GM12878 (cell line): ENCODE data around the gene ERP44. TPM values are rescaled to one million over a fixed set of nuclear protein-coding genes. Genes with fewer than 3 reads are reported as not detected.

Experiments
- ATAC-seq: fragments of 200-7000 bp; cut with Tn5 transposase; 3 replicates; pipeline ENCODE4 v1.9.1; 2020; ENCODE audit warnings: mild to moderate bottlenecking, moderate library complexity
- BruUV-seq: library from RNA; stranded (reverse); fragments of 400-500 nt; replicated peaks from 2 replicates; lab custom pipeline; 2021; lab: Mats Ljungman, UMichigan
- CTCF ChIA-PET: fragments of 300-600 bp; sonication (Branson Sonifier 250); formaldehyde crosslinking; extraction: SDS; loops from one replicate; lab custom pipeline; 2021; ENCODE audit warnings: inconsistent platforms; lab: Yijun Ruan, JAX
- POLR2A ChIA-PET: fragments of 350-600 bp; formaldehyde crosslinking; extraction: SDS; loops from one replicate; lab custom pipeline; 2021; ENCODE audit warnings: inconsistent platforms; lab: Charles Lee
- RAD21 ChIA-PET: fragments of 300-600 bp; sonication (Branson Sonifier 250); formaldehyde crosslinking; loops from one replicate; lab custom pipeline; 2023; ENCODE audit warnings: antibody characterized with exemption; ENCODE audit not compliant: unreplicated experiment; lab: Charles Lee
- SMC1A ChIA-PET: fragments of 300-600 bp; sonication (Branson Sonifier 250); formaldehyde crosslinking; loops from one replicate; lab custom pipeline; 2023; ENCODE audit not compliant: unreplicated experiment, uncharacterized antibody; lab: Charles Lee
- DNase-seq: peaks from one replicate; pipeline ENCODE4 v3.0.0-alpha.2; 2011; ENCODE audit warnings: low read depth, low spot score
- FAIRE-seq: peaks from 3 replicates; lab custom pipeline; 2011; peaks lifted over from hg19 to GRCh38; lab: Jason Lieb, UNC
- H2AFZ ChIP-seq: 2 replicates; pipeline ENCODE4 v1.6.0; 2011; ENCODE audit warnings: low read depth, low read length, control low read depth; ENCODE audit not compliant: control insufficient read depth
- H3K27ac ChIP-seq: 2 replicates; pipeline ENCODE4 v1.5.1; 2011; ENCODE audit warnings: control low read depth; ENCODE audit not compliant: control insufficient read depth, insufficient read depth
- H3K27me3 ChIP-seq, 2 experiments: replicated peaks in 1 of 2; 2 replicates each; pipeline versions ENCODE4 v1.6.0 to v1.6.1; 2011; ENCODE audit warnings: low read length in 1 of 2; ENCODE audit not compliant: control insufficient read depth in 2 of 2, insufficient read depth in 2 of 2
- H3K36me3 ChIP-seq, 2 experiments: 2 replicates each; pipeline ENCODE4 v1.5.1; 2011; ENCODE audit warnings: low read length in 1 of 2; ENCODE audit not compliant: control insufficient read depth in 2 of 2, insufficient read depth in 2 of 2
- H3K4me1 ChIP-seq: 2 replicates; pipeline ENCODE4 v1.6.1; 2011; ENCODE audit warnings: mild to moderate bottlenecking, low read length, moderate library complexity, mixed read lengths; ENCODE audit not compliant: control insufficient read depth, insufficient read depth
- H3K4me2 ChIP-seq: 2 replicates; pipeline ENCODE4 v1.6.0; 2011; ENCODE audit warnings: control low read depth; ENCODE audit not compliant: control insufficient read depth, insufficient read depth
- H3K4me3 ChIP-seq: fragments of 200-600 bp; sonication (generic); 2 replicates; pipeline ENCODE4 v1.5.1; 2016
- H3K79me2 ChIP-seq: 2 replicates; pipeline ENCODE4 v1.6.0; 2011; ENCODE audit warnings: low read length; ENCODE audit not compliant: control insufficient read depth, insufficient read depth
- H3K9ac ChIP-seq: 2 replicates; pipeline ENCODE4 v1.8.0; 2011; ENCODE audit warnings: low read length, control low read depth, mixed read lengths; ENCODE audit not compliant: control insufficient read depth, insufficient read depth
- H3K9me3 ChIP-seq: replicated peaks from 3 replicates; pipeline ENCODE4 v1.5.1; 2011; ENCODE audit warnings: mild to moderate bottlenecking, low read length; ENCODE audit not compliant: control insufficient read depth, insufficient read depth
- H4K20me1 ChIP-seq: 2 replicates; pipeline ENCODE4 v1.6.0; 2011; ENCODE audit not compliant: control insufficient read depth, insufficient read depth
- CBX3 ChIP-seq: fragments of 200-600 bp; sonication (generic); IDR thresholded peaks from 2 replicates; pipeline ENCODE4 v1.6.1; 2016; ENCODE audit warnings: low read depth, borderline replicate concordance
- CHD1 ChIP-seq: IDR thresholded peaks from 2 replicates; pipeline ENCODE4 v1.6.1; 2012; ENCODE audit warnings: low read depth, low read length, improper control_type of control experiment
- FOS ChIP-seq: IDR thresholded peaks from 3 replicates; pipeline ENCODE4 v1.6.1; 2011; ENCODE audit warnings: borderline replicate concordance; ENCODE audit not compliant: insufficient read length; ENCODE audit errors: extremely low read depth
- HCFC1 ChIP-seq: fragments of 150-350 bp; IDR thresholded peaks from 2 replicates; pipeline ENCODE4 v1.6.1; 2014; ENCODE audit warnings: low read length
- IRF4 ChIP-seq: IDR thresholded peaks from 2 replicates; pipeline ENCODE4 v1.6.1; 2011; ENCODE audit warnings: low read depth, low read length
- IRF5 ChIP-seq: fragments of 450-650 bp; IDR thresholded peaks from 2 replicates; pipeline ENCODE4 v1.6.1; 2017; ENCODE audit warnings: borderline replicate concordance
- KAT2A ChIP-seq: conservative IDR thresholded peaks from 2 replicates; pipeline ENCODE4 v1.6.1; 2011; ENCODE audit warnings: low read depth, low read length; ENCODE audit not compliant: control insufficient read depth
- KDM1A ChIP-seq: fragments of 200-600 bp; sonication (generic); IDR thresholded peaks from 2 replicates; pipeline ENCODE4 v1.6.1; 2016; ENCODE audit warnings: borderline replicate concordance
- NFXL1 ChIP-seq: fragments of 450-650 bp; IDR thresholded peaks from 2 replicates; pipeline ENCODE4 v1.6.1; 2017; ENCODE audit warnings: antibody characterized with exemption, mild to moderate bottlenecking, borderline replicate concordance
- RBBP5 ChIP-seq: fragments of 200-600 bp; sonication (generic); conservative IDR thresholded peaks from 2 replicates; pipeline ENCODE4 v1.6.1; 2016
- SIN3A ChIP-seq: IDR thresholded peaks from 2 replicates; pipeline ENCODE4 v1.6.1; 2012; ENCODE audit warnings: low read depth, low read length, improper control_type of control experiment
- SMARCA5 ChIP-seq: fragments of 450-650 bp; IDR thresholded peaks from 2 replicates; pipeline ENCODE4 v1.6.1; 2017; ENCODE audit warnings: mild to moderate bottlenecking
- TBL1XR1 ChIP-seq: IDR thresholded peaks from 2 replicates; pipeline ENCODE4 v1.6.1; 2012; ENCODE audit warnings: low read depth, low read length, improper control_type of control experiment
- ZBED1 ChIP-seq: IDR thresholded peaks from 2 replicates; pipeline ENCODE4 v1.6.1; 2016; ENCODE audit warnings: borderline replicate concordance
- ZBTB4 ChIP-seq: fragments of 450-650 bp; formaldehyde crosslinking; IDR thresholded peaks from 2 replicates; pipeline ENCODE4 v1.4.0; 2022; ENCODE audit warnings: mild to moderate bottlenecking, moderate library complexity
- ZNF24 ChIP-seq: fragments of 450-650 bp; IDR thresholded peaks from 2 replicates; pipeline ENCODE4 v1.6.1; 2017; ENCODE audit warnings: antibody characterized with exemption, mild to moderate bottlenecking
- ZNF687 ChIP-seq: fragments of 450-650 bp; IDR thresholded peaks from 2 replicates; pipeline ENCODE4 v1.6.1; 2017; ENCODE audit warnings: mild to moderate bottlenecking, moderate library complexity
- WGBS: methylation state at CpG from one replicate; pipeline ENCODE4 v1.1.6; 2016; ENCODE audit warnings: low lambda C conversion rate; ENCODE audit not compliant: insufficient replicate concordance, insufficient coverage; ENCODE audit errors: missing lambda C conversion rate; 5-methylcytosine and 5-hydroxymethylcytosine counted together
- in situ Hi-C: fragments of 300-500 bp; cut with MboI; formaldehyde crosslinking; loops from 9 replicates; pipeline ENCODE4 v1.14.3; 2018; ENCODE audit warnings: mixed read lengths
- intact Hi-C: fragments of 100-400 bp; cut with micrococcal nuclease; formaldehyde crosslinking; loops from one replicate; pipeline ENCODE4 v1.14.2; 2022; ENCODE audit not compliant: unreplicated experiment
- polyA plus RNA-seq, 11 experiments: library from polyadenylated mRNA; depleted of rRNA in 4 of 11; unstranded in 6 of 11; stranded (reverse) in 5 of 11; fragments of >200 nt; fragmentation: Nextera tagmentation in 4 of 11; fragmentation: Illumina TruSeq in 1 of 11; extraction: Ambion mirVana in 4 of 11; extraction: Trizol in 1 of 11; gene quantifications; 1 replicate in 1 of 11; 2 replicates in 10 of 11; pipeline versions ENCODE4 v1.2.1 to v1.2.3, GENCODE V29; 2011 to 2016; ENCODE audit warnings: inconsistent platforms in 2 of 11, missing spikeins in 2 of 11, low read depth in 1 of 11
- total RNA-seq, 4 experiments: library from RNA; depleted of rRNA in 3 of 4; stranded (reverse); fragments of >200 nt in 3 of 4; fragmentation: Illumina TruSeq in 1 of 4; extraction: Trizol in 1 of 4; gene quantifications; 2 replicates each; pipeline versions ENCODE4 v1.2.1 to v1.2.3, GENCODE V29; 2013 to 2021

Gene ERP44
- total and polyA plus RNA-seq, 10 of the 15 experiments (the other 5 are each of a cell fraction or from before 2014, with no cell fraction given), result 11.5 to 52.4 (median 20.2) TPM

GRCh38 chr9:100056561-100056960, 42.2 kb downstream of the ERP44 start (continued):
- TF ChIP-seq ZBTB4, result no peak

GRCh38 chr9:100052375-100052774, 46.4 kb downstream of the ERP44 start:
- Histone ChIP-seq H3K4me3 (no peak overlapping the region), H3K27me3 (no peaks in the 10 kb centered on the region), H3K4me1 (peaks cover 2% of the 10 kb centered on the region; the same call in 1 of the 2 replicates), H3K36me3 (peaks cover 1 to 22% of the 10 kb centered on the region in 2 experiments), H3K27ac (no peak overlapping the region), H4K20me1 (no peaks in the 10 kb centered on the region), H3K9me3 (no peaks in the 10 kb centered on the region), H3K4me2 (no peak overlapping the region), H2AFZ (no peak overlapping the region), H3K9ac (no peak overlapping the region), H3K79me2 (no peaks in the 10 kb centered on the region; the same call in none of the 2 replicates)
- no peak for ATAC-seq
- ChIA-PET RAD21 (no interaction called here), POLR2A (no interaction called here), SMC1A (interaction anchor here (0.6 to 1.0 kb wide), 3 partner anchors 21 to 42 kb away, joined by 3 to 5 read pairs (median 3); no protein-coding TSS in a partner anchor), CTCF (no interaction called here)
- no peak for FAIRE-seq
- DNase-seq, result no peak
- intact Hi-C loops (no loop called here), in situ Hi-C loops (no loop called here)
- BruUV-seq, result no TSS peak
- WGBS, result 77% methylated on average over 6 of the region's 6 CpGs
- TF ChIP-seq CHD1 (no peak), KAT2A (no peak), ZBED1 (no peak), SMARCA5 (no peak), KDM1A (no peak), IRF5 (no peak), TBL1XR1 (no peak), SIN3A (no peak), RBBP5 (no peak), CBX3 (no peak), HCFC1 (no peak), IRF4 (no peak), ZNF24 (no peak), NFXL1 (no peak), FOS (no peak), ZNF687 (no peak)
